Stimulated activated naive CD4-positive, alpha-beta T cell treated with Interleukin-2 at 50 U/mL for 16 hours (primary cell): ENCODE data around the gene IL23A.
"Not testable (repeated sequence)": the region's sequence is repeated elsewhere in the genome, so short reads cannot be mapped to it uniquely, and the experiment has no call there.

Source experiments
- DNase-seq: peaks from one replicate; lab custom pipeline; 2025; lab: John Stamatoyannopoulos, UW

Gene IL23A

GRCh38 chr12:56326126-56326525 is 12.6 kb upstream of the IL23A start:
- DNase-seq = no peak

GRCh38 chr12:56326533-56326932 is 12.2 kb upstream of the IL23A start:
- no peak for DNase-seq

GRCh38 chr12:56330936-56331490 is 7.7 kb upstream of the IL23A start:
- no peak for DNase-seq

DNA sequence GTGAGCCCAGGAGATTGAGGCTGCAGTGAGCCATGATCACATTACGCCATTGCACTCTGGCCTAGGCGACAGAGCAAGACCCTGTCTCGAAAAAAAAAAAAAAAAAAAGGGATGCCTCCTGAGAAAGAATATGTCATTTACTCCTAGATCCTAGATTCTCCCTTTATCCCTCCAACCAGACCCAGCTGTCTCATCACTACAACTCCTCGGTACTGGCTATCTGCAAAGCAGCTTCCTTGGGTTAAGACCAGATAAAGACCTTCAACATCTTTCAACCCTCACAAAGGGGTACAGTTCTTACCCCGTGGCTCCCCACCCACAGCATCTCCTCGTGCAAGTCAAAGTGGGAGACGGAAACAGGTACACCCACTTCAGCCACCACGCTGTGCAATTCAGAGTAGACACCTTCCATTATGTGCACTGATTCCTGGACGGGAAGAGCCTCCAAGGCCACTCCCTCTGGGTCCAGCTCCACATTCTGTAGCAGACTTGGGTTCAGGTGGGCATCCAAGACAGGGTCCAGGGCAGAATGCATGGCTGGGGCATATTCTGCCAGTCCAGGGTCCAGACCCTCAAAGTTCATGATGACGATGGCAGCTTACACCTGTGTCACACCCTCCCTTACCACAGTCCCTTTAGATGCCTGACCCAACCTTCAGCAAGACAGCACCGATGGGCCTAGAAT is 6.0 kb upstream of the IL23A start:
- DNase-seq = no peak

GRCh38 chr12:56333197-56333678 is 5.4 kb upstream of the IL23A start:
- no peak for DNase-seq

DNA sequence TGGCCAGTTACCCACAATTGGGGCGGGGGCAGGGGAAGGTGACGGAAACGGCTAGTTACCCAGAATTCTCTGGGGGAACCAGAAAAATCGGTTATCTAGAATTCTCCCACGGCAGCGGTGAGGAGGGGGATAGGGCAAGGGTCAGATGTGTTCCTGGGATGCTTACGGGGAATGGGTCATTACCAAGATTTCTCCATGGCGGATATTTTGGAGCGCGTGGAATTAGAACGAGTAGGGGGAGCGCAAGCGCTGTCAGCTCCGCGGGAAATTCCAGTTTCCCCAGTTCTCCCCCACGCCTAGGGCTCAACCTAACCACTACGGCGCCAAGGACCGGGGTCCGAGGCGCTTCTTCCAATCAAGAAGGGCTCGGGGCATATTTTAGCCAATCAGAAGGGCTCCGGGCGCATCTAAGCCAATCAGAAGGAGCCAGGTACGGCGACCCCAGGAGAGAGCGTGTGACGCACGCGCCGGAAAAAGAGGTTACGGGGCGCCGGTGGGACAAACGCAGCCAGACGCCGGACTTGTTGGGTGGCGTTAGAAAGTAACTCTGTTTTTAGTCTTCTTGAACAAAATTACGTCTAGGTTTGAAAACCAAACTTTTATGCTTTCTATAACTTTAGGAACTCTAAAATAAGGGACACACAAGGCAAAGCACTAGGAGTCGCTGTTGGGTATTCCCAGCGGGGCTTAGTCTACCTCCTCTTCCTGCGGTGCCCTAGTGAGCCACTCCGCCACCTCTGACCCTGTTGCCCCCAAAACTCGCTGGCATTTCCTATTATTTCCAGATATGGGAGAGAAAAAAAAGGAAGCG is 4.8 kb upstream of the IL23A start, which contains the start of gene PAN2:
TSS of gene PAN2 (minus strand) at position 322 of the 811 bp plus-strand sequence. CDS start 906 bp downstream, outside the sequence.
- DNase-seq = peak; percentile 93

DNA sequence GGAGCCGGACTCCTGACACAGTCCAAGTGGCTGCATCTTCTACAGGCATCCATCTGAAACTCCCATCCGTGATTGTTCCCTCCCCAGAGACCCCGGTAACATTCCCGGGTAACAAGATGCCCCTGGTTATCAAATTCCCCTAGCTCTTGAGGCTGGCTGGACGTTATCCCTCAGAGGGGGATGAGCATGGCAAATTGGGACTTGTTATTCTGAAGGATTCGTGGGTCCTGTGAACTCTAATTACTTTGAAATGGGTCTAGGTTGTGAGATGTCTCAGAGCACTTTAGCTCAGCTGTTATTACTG is 4.2 kb upstream of the IL23A start:
- DNase-seq = peak; percentile 7

DNA sequence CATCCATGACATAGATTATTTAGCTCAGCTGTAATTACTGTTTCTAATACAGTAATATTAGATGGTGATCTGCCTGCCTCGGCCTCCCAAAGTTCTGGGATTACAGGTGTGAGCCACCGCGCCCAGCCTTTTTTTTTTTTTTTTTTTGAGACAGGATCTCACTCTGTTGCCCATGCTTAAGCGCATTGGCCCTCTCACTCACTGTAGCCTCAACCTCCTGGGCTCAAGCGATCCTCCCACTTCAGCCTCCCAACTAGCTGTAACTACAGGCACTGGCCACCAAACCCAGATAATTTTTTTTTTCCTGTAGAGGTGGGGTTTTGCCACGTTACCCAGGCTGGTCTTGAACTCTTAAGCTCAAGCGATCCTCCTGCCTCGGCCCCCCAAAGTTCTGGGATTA is 3.2 kb upstream of the IL23A start:
- not testable (repeated sequence) for DNase-seq

GRCh38 chr12:56336361-56337167 is 2.1 kb upstream of the IL23A start:
- DNase-seq = no peak

DNA sequence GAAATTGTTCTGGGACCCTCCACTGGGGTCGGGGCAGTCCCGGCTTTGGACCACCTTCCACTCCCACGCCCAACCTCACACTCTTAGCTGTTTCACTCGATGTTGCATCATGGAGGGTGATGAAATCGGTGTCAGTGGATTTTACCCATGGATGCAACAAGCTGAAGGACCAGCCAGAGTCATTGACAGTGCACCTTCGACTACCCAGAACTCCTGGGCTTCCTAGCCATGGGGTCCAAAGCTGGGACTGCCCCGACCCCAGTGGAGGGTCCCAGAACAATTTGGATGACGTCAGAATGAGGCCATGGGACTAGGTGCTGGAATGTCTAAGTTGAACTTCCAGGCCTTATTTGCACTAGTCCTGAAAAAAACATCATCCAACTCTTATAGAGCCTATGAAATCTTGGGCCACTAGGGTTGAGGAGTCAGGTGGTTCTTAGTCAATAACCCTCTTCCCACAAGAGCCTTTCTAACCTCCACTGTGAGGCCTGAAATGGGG is 882 bp upstream of the IL23A start:
- no peak for DNase-seq

GRCh38 chr12:56339158-56339422 is 406 bp downstream of the IL23A start:
- DNase-seq = no peak

GRCh38 chr12:56341616-56342015 is 2.9 kb downstream of the IL23A start:
- DNase-seq = no peak

GRCh38 chr12:56342290-56342689 is 3.6 kb downstream of the IL23A start:
- not testable (repeated sequence) for DNase-seq

DNA sequence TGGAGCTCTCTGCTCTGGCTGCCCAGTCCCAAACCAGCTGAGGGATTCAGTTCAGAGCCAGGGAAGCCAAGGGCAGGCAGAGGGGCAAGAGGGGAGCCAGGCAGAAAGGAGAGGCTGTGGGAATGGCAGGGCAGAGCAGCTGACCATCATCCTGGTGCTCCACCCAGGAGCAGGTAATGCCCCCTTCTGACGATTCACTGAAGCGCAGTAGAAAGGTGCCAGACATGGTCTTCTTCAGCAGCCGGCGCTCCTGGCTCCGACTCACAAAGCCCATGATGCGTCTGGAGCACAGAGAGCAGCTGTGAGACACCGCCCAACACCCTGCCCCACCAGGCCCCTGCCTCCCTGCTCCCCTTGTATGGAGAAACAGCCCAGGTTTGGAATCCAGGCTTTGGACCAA is 8.0 kb downstream of the IL23A start:
- peak; percentile 4 for DNase-seq

- DNase-seq = not testable (repeated sequence)
These were observed 8.6 kb downstream of the IL23A start for GRCh38 chr12:56347255-56347654.

DNA sequence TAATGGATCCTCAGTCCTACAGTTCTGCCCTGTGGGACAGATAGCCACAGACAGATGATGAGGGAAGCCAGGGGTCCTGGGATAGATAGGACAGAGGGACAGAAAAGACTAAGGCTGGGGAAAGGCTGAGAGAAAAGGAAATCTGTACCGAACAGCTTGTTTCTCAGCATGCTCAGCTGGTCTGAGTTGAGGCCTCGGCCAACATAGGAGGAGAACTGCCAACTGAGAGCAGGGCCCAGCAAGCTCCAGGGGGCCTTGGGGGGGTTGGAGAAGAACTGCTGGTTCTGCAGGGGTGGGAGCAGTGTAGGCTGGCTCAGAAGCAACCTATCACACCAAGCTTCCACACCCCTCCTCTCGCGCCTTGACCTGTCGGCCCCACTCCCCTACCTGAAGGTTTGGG is 10.1 kb downstream of the IL23A start:
- no peak for DNase-seq

GRCh38 chr12:56350662-56351061 is 12.0 kb downstream of the IL23A start:
- DNase-seq = no peak

- DNase-seq = no peak
These were observed 12.6 kb downstream of the IL23A start for GRCh38 chr12:56351325-56351724.

GRCh38 chr12:56358836-56359532 is 20.3 kb downstream of the IL23A start:
- DNase-seq = no peak

DNA sequence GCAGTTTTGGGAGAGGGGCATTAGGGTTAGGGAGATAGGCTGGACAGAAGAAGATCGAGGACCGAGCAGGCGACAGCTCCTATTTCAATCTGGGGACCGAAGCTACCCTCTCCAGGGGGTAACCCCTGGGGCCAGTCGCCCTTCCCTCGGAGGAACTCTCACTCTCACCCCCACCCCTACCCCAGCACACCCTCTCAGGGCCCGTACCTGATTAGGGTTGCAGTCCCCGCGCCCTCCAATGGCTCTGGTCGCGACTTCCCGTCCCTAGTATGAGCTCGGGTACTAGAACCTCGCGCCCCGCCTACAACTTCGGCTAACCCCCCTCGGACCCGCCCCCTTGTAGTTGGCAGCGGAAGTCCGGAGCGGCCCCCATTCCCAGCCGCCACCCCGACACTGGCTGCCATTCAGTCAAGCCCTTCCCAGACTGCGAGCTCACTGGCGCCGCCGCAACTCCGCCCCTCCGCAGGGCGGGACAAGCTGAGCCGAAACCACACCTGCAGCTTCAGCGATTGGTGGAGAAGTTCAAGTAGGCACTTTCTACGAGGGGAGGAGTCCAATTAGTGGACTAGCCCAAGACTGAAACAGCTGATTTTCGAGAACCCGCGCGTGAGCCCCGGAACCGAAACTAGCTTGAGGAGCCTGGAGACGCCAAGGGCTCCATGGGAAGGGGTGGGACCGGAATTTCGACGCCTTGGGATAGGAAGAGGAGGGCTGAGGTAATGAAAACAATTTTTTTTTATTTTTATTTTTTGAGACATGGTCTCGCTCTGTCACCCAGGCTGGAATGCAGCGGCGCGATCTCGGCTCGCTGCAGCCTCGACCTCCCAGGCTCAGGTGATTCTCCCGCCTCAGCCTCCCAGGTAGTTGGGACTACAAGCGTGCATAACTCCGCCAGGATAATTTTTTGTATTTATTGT is 21.4 kb downstream of the IL23A start, which contains the start of gene STAT2:
TSS of gene STAT2 (minus strand) at position 257 of the 917 bp plus-strand sequence. CDS start 3,536 bp downstream, outside the sequence.
- DNase-seq = peak; percentile 99
